Peyer's patch (tissue), 4 donors: Measurements from ENCODE around the gene PPIE.

Source experiments
- POLR2A ChIP-seq, 2 donors: fragments of 450-650 bp; IDR thresholded peaks; one replicate each; pipeline ENCODE4 v1.5.1; 2017; ENCODE audit warnings: antibody characterized with exemption in 2 of 2, mild to moderate bottlenecking in 2 of 2, moderate library complexity in 2 of 2
- TF ChIP-seq, protein P1 (sequence below), 6 experiments: fragments of 450-650 bp in 4 of 6; fragments of 200-600 bp in 2 of 6; sonication (generic) in 1 of 6; IDR thresholded peaks; one replicate each; pipeline ENCODE4 v1.5.1; 2017 to 2019; ENCODE audit warnings: antibody characterized with exemption in 6 of 6, mild to moderate bottlenecking in 3 of 6, moderate library complexity in 1 of 6

DNA sequence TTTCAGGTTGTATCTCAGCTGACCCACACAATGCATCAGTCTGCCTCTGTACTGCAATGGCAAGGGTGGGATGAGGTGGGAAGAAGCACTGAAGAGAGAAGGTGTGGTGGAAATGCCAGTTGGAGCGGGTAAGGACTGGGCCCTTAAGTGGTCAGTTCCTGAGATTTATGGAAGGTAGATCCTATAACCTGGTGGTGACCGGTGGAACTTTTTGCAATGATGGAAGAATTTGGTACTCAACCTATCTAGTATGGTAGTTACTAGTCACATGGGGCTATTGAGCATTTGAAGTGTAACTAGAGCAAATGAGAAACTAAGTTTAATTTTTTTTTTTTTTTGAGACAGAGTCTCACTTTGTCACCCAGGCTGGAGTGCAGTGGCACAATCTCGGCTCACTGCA, 39.3 kb upstream of the PPIE start:
- TF ChIP-seq, protein P1, sequence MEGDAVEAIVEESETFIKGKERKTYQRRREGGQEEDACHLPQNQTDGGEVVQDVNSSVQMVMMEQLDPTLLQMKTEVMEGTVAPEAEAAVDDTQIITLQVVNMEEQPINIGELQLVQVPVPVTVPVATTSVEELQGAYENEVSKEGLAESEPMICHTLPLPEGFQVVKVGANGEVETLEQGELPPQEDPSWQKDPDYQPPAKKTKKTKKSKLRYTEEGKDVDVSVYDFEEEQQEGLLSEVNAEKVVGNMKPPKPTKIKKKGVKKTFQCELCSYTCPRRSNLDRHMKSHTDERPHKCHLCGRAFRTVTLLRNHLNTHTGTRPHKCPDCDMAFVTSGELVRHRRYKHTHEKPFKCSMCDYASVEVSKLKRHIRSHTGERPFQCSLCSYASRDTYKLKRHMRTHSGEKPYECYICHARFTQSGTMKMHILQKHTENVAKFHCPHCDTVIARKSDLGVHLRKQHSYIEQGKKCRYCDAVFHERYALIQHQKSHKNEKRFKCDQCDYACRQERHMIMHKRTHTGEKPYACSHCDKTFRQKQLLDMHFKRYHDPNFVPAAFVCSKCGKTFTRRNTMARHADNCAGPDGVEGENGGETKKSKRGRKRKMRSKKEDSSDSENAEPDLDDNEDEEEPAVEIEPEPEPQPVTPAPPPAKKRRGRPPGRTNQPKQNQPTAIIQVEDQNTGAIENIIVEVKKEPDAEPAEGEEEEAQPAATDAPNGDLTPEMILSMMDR (IDR thresholded peaks at IDR 0.05), result peak in 1 of 6 experiments; percentile 52
- no peak for TF ChIP-seq POLR2A (IDR thresholded peaks at IDR 0.05)
